Karpas-422 (cell line): ENCODE measurements around the gene JOSD2. TPM values are rescaled to one million over a fixed set of nuclear protein-coding genes. Genes with fewer than 3 reads are reported as not detected.
"Not testable (repeated sequence)": the region's sequence is repeated elsewhere in the genome, so short reads cannot be mapped to it uniquely, and the experiment has no call there.

Experiments
- DNase-seq: peaks from one replicate; pipeline ENCODE4 v3.0.0-alpha.2; 2015
- H2AFZ ChIP-seq: fragments of 200-600 bp; sonication (generic); 2 replicates; pipeline ENCODE4 v1.6.1; 2014; ENCODE audit warnings: antibody characterized with exemption, low read length, mixed read lengths
- H3K27ac ChIP-seq: fragments of 200-600 bp; sonication (generic); 2 replicates; pipeline ENCODE4 v1.5.1; 2014; ENCODE audit warnings: mild to moderate bottlenecking, low read length, moderate library complexity
- H3K27me3 ChIP-seq: fragments of 200-600 bp; sonication (generic); 2 replicates; pipeline ENCODE4 v1.6.1; 2014; ENCODE audit warnings: low read length, mixed read lengths
- H3K36me3 ChIP-seq: fragments of 200-600 bp; sonication (generic); 2 replicates; pipeline ENCODE4 v1.6.1; 2014; ENCODE audit warnings: low read length, mixed read lengths; ENCODE audit not compliant: insufficient read depth
- H3K4me1 ChIP-seq: fragments of 200-600 bp; sonication (generic); 2 replicates; pipeline ENCODE4 v1.6.1; 2014; ENCODE audit warnings: mild to moderate bottlenecking, low read length, mixed read lengths
- H3K4me2 ChIP-seq: fragments of 200-600 bp; sonication (generic); 2 replicates; pipeline ENCODE4 v1.6.1; 2014; ENCODE audit warnings: low read length, low read depth, mild to moderate bottlenecking; ENCODE audit not compliant: poor library complexity, severe bottlenecking
- H3K4me3 ChIP-seq: fragments of 200-600 bp; sonication (generic); 2 replicates; pipeline ENCODE4 v1.5.1; 2014; ENCODE audit warnings: mild to moderate bottlenecking, antibody characterized with exemption, low read length, mixed read lengths
- H3K79me2 ChIP-seq: fragments of 200-600 bp; sonication (generic); 2 replicates; pipeline ENCODE4 v1.6.1; 2014; ENCODE audit warnings: mild to moderate bottlenecking, low read length, mixed read lengths
- H3K9ac ChIP-seq: fragments of 200-600 bp; sonication (generic); 2 replicates; pipeline ENCODE4 v1.6.0; 2014; ENCODE audit warnings: low read length
- H3K9me2 ChIP-seq: fragments of 200-600 bp; sonication (generic), shearing (Covaris generic); replicated peaks from 2 replicates; pipeline ENCODE4 v1.6.0; 2014; ENCODE audit warnings: mild to moderate bottlenecking, low read length, moderate library complexity; ENCODE audit not compliant: insufficient read depth
- H3K9me3 ChIP-seq: fragments of 300-700, 200-600 bp; sonication (generic); 2 replicates; pipeline ENCODE4 v1.6.1; 2014; ENCODE audit warnings: low read length, mixed read lengths
- H4K20me1 ChIP-seq: fragments of 200-600 bp; sonication (generic); 2 replicates; pipeline ENCODE4 v1.6.1; 2014; ENCODE audit warnings: mild to moderate bottlenecking, antibody characterized with exemption, low read length, low read depth; ENCODE audit not compliant: insufficient read depth
- total RNA-seq: library from RNA; depleted of rRNA; stranded (reverse); fragments of >200 nt; shearing (Covaris generic); gene quantifications from 2 replicates; pipeline ENCODE4 v1.2.3, GENCODE V29; 2014; ENCODE audit warnings: low replicate concordance

Gene JOSD2
- total RNA-seq, 1 experiment from 2014 or later, result 15.8 TPM

- peak; percentile 100 for DNase-seq
- H3K4me1 ChIP-seq, result peaks cover 8% of the 10 kb centered on the region
- H3K9me3 ChIP-seq, result peaks cover 9% of the 10 kb centered on the region
- H3K4me2 ChIP-seq, result peak within 1 kb of the TSS; percentile 94
- peaks cover 38% of the 10 kb centered on the region for H3K36me3 ChIP-seq
- H3K4me3 ChIP-seq, result peak within 1 kb of the TSS; percentile 98
- H3K27me3 ChIP-seq, result no peaks in the 10 kb centered on the region
- H3K9ac ChIP-seq, result peak within 1 kb of the TSS; percentile 99
- H2AFZ ChIP-seq, result peak within 1 kb of the TSS; percentile 82; the same call in 1 of the 2 replicates
- H3K27ac ChIP-seq, result peak within 1 kb of the TSS; percentile 84
- H3K9me2 ChIP-seq, result no peaks in the 10 kb centered on the region
- no peaks in the 10 kb centered on the region for H4K20me1 ChIP-seq
- H3K79me2 ChIP-seq, result peaks cover 29% of the 10 kb centered on the region
Measured at GRCh38 chr19:50476224-50476906, 34.6 kb downstream of the JOSD2 start, which contains the start of the genes EMC10 and GARIN5A. EMC10 (plus strand) TSS chr19:50476507; CDS start chr19:50476545, 38 bp downstream. GARIN5A (minus strand) TSS chr19:50476848; CDS start chr19:50476388, 460 bp downstream.

GRCh38 chr19:50475736-50476223 is 35.2 kb downstream of the JOSD2 start:
- Histone ChIP-seq H3K9ac (no peak overlapping the region), H3K79me2 (peaks cover 29% of the 10 kb centered on the region), H3K9me3 (peaks cover 9% of the 10 kb centered on the region), H3K4me2 (no peak overlapping the region), H4K20me1 (no peaks in the 10 kb centered on the region), H3K4me3 (no peak overlapping the region), H3K27ac (no peak overlapping the region), H2AFZ (no peak overlapping the region), H3K36me3 (peaks cover 34% of the 10 kb centered on the region), H3K9me2 (no peaks in the 10 kb centered on the region), H3K27me3 (no peaks in the 10 kb centered on the region), H3K4me1 (peaks cover 8% of the 10 kb centered on the region)
- DNase-seq, result no peak

- H2AFZ ChIP-seq, result no peak overlapping the region
- DNase-seq, result no peak
- no peaks in the 10 kb centered on the region for H4K20me1 ChIP-seq
- H3K4me1 ChIP-seq, result peaks cover 8% of the 10 kb centered on the region
- H3K27me3 ChIP-seq, result no peaks in the 10 kb centered on the region
- peaks cover 28% of the 10 kb centered on the region for H3K36me3 ChIP-seq
- no peak overlapping the region for H3K27ac ChIP-seq
- H3K9ac ChIP-seq, result no peak overlapping the region
- H3K4me2 ChIP-seq, result no peak overlapping the region
- no peaks in the 10 kb centered on the region for H3K9me2 ChIP-seq
- H3K79me2 ChIP-seq, result peaks cover 29% of the 10 kb centered on the region
- no peak overlapping the region for H3K4me3 ChIP-seq
- peaks cover 9% of the 10 kb centered on the region for H3K9me3 ChIP-seq
Measured at GRCh38 chr19:50475101-50475568, 35.9 kb downstream of the JOSD2 start.

- H3K4me1 ChIP-seq, DNase-seq, H3K27ac ChIP-seq, H2AFZ ChIP-seq, H3K9ac ChIP-seq, H3K27me3 ChIP-seq, H3K9me2 ChIP-seq, H3K4me3 ChIP-seq, H4K20me1 ChIP-seq, H3K9me3 ChIP-seq, H3K4me2 ChIP-seq: not testable (repeated sequence)
- Histone ChIP-seq H3K36me3 (peaks cover 10% of the 10 kb centered on the region), H3K79me2 (peaks cover 19% of the 10 kb centered on the region)
Measured at GRCh38 chr19:50473336-50473735, 37.7 kb downstream of the JOSD2 start.

- no peaks in the 10 kb centered on the region for H3K27me3 ChIP-seq
- no peaks in the 10 kb centered on the region for H4K20me1 ChIP-seq
- H2AFZ ChIP-seq, result no peak overlapping the region
- no peak overlapping the region for H3K4me2 ChIP-seq
- H3K9ac ChIP-seq, result no peak overlapping the region
- H3K79me2 ChIP-seq, result no peaks in the 10 kb centered on the region
- H3K4me3 ChIP-seq, result no peak overlapping the region
- no peaks in the 10 kb centered on the region for H3K9me2 ChIP-seq
- no peak for DNase-seq
- no peaks in the 10 kb centered on the region for H3K9me3 ChIP-seq
- H3K27ac ChIP-seq, result no peak overlapping the region
- H3K36me3 ChIP-seq, result no peaks in the 10 kb centered on the region
- no peaks in the 10 kb centered on the region for H3K4me1 ChIP-seq
Measured at GRCh38 chr19:50468818-50469217, 42.2 kb downstream of the JOSD2 start.

- H3K79me2 ChIP-seq, result no peaks in the 10 kb centered on the region
- no peaks in the 10 kb centered on the region for H3K9me2 ChIP-seq
- no peak overlapping the region for H3K4me3 ChIP-seq
- no peak overlapping the region for H2AFZ ChIP-seq
- no peaks in the 10 kb centered on the region for H3K9me3 ChIP-seq
- H3K4me2 ChIP-seq, result no peak overlapping the region
- H3K4me1 ChIP-seq, result no peaks in the 10 kb centered on the region
- H4K20me1 ChIP-seq, result no peaks in the 10 kb centered on the region
- no peak overlapping the region for H3K9ac ChIP-seq
- H3K36me3 ChIP-seq, result no peaks in the 10 kb centered on the region
- H3K27ac ChIP-seq, result no peak overlapping the region
- H3K27me3 ChIP-seq, result no peaks in the 10 kb centered on the region
- no peak for DNase-seq
Measured at GRCh38 chr19:50467566-50467965, 43.4 kb downstream of the JOSD2 start.

GRCh38 chr19:50466706-50467039 is 44.3 kb downstream of the JOSD2 start:
- H3K36me3 ChIP-seq, result no peaks in the 10 kb centered on the region
- H3K4me2 ChIP-seq, result no peak overlapping the region
- no peaks in the 10 kb centered on the region for H3K79me2 ChIP-seq
- H3K9me2 ChIP-seq, result no peaks in the 10 kb centered on the region
- no peak overlapping the region for H3K9ac ChIP-seq
- H2AFZ ChIP-seq, result no peak overlapping the region
- H3K4me1 ChIP-seq, result no peaks in the 10 kb centered on the region
- no peaks in the 10 kb centered on the region for H3K9me3 ChIP-seq
- H3K27me3 ChIP-seq, result no peaks in the 10 kb centered on the region
- no peak for DNase-seq
- no peak overlapping the region for H3K27ac ChIP-seq
- no peak overlapping the region for H3K4me3 ChIP-seq
- H4K20me1 ChIP-seq, result no peaks in the 10 kb centered on the region

GRCh38 chr19:50465986-50466705 is 44.8 kb downstream of the JOSD2 start:
- Histone ChIP-seq H3K27me3 (no peaks in the 10 kb centered on the region), H3K27ac (no peak overlapping the region), H3K9me2 (no peaks in the 10 kb centered on the region), H3K79me2 (no peaks in the 10 kb centered on the region), H3K4me2 (no peak overlapping the region), H2AFZ (no peak overlapping the region), H4K20me1 (no peaks in the 10 kb centered on the region), H3K36me3 (no peaks in the 10 kb centered on the region), H3K9me3 (no peaks in the 10 kb centered on the region), H3K4me1 (no peaks in the 10 kb centered on the region), H3K9ac (no peak overlapping the region), H3K4me3 (no peak overlapping the region)
- no peak for DNase-seq
